Type B pancreatic cell (in vitro differentiated cells): ENCODE results near the gene CCRL2. TPM values are rescaled to one million over a fixed set of nuclear protein-coding genes. Genes with fewer than 3 reads are reported as not detected.

Source experiments
- DNase-seq: peaks from one replicate; pipeline ENCODE4 v3.0.0; 2021; ENCODE audit warnings: mixed read lengths; ENCODE audit not compliant: unreplicated experiment; ENCODE audit errors: extremely low spot score
- H3K27ac Mint-ChIP-seq: 2 replicates; pipeline ENCODE4 v1.8.0; 2021; ENCODE audit warnings: mild to moderate bottlenecking, mixed read lengths
- H3K27me3 Mint-ChIP-seq: 2 replicates; pipeline ENCODE4 v1.8.0; 2021; ENCODE audit warnings: mixed read lengths
- H3K36me3 Mint-ChIP-seq: 2 replicates; pipeline ENCODE4 v1.8.0; 2021; ENCODE audit warnings: mixed read lengths
- H3K4me1 Mint-ChIP-seq: one replicate; pipeline ENCODE4 v1.8.0; 2021; ENCODE audit warnings: mixed read lengths; ENCODE audit not compliant: unreplicated experiment
- H3K4me3 Mint-ChIP-seq: 2 replicates; pipeline ENCODE4 v1.8.0; 2021; ENCODE audit warnings: mild to moderate bottlenecking, mixed read lengths
- H3K9me3 Mint-ChIP-seq: 2 replicates; pipeline ENCODE4 v1.8.0; 2021; ENCODE audit warnings: mixed read lengths
- CTCF ChIP-seq: fragments of 200-600 bp; sonication (generic); conservative IDR thresholded peaks from 2 replicates; pipeline ENCODE4 v1.5.0; 2021; ENCODE audit warnings: antibody characterized with exemption, mild to moderate bottlenecking
- total RNA-seq: library from RNA; stranded (reverse); gene quantifications from 2 replicates; pipeline ENCODE4 v1.2.1, GENCODE V29; 2021; ENCODE audit warnings: low replicate concordance

The CCRL2 gene
- total RNA-seq, 1 donor from 2014 or later: 0.34 TPM

- Mint-ChIP-seq H3K9me3 (peaks cover 6% of the 10 kb centered on the region), H3K4me1 (no peaks in the 10 kb centered on the region), H3K4me3 (no peak overlapping the region), H3K36me3 (no peaks in the 10 kb centered on the region), H3K27me3 (peaks cover 13% of the 10 kb centered on the region), H3K27ac (no peak overlapping the region)
- DNase-seq: no peak
- TF ChIP-seq CTCF: no peak
Measured at GRCh38 chr3:46393011-46393410, 14.0 kb upstream of the CCRL2 start.

DNA sequence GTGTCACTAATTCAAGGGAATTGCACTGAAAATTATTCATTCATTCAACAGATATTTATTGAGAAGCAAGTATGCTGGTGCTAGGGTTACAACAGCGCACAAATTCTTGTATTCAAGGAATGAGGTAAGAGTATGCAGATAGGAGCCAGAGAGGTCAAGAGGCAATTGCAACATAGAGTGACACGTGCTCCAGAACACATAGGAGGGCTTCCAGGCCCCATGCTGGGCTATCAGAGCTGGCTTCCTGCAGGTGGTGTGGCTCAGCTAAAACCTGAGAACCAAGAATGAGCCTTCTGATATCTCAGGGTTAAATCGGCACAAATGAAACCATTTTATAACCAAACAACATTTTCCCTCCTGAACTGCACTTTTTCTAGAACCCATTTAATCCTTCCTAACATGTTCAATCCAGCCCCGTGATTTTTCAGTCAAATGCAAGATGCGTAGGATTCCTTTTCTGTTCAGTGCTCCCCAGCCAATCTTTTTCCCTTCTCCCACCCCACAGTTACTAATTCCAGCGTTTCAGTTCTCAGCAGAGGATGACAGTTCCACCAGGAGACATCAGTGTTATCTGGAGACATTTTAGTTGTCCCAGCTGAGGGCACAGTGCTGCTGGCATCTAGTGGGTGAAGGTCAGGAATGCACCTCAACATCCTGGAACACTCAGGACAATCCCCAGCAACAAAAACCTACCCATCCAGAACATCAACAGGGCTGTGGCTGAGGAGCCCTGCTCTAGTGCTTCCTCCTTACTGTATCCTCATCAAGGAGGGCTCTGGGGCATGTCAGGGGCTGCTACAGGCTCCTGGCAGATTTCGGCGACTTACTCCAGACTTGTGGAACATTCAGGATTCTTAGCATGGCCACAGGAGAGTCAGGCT, 13.3 kb upstream of the CCRL2 start:
- no peak for TF ChIP-seq CTCF
- Mint-ChIP-seq H3K9me3 (peaks cover 6% of the 10 kb centered on the region), H3K4me1 (no peaks in the 10 kb centered on the region), H3K36me3 (no peaks in the 10 kb centered on the region), H3K27me3 (peaks cover 13% of the 10 kb centered on the region), H3K27ac (no peak overlapping the region), H3K4me3 (no peak overlapping the region)
- DNase-seq: no peak

- no peak overlapping the region for H3K4me3 Mint-ChIP-seq
- DNase-seq: no peak
- H3K36me3 Mint-ChIP-seq: no peaks in the 10 kb centered on the region
- H3K4me1 Mint-ChIP-seq: no peaks in the 10 kb centered on the region
- H3K9me3 Mint-ChIP-seq: peaks cover 6% of the 10 kb centered on the region
- no peak overlapping the region for H3K27ac Mint-ChIP-seq
- peaks cover 13% of the 10 kb centered on the region for H3K27me3 Mint-ChIP-seq
- TF ChIP-seq CTCF: no peak
Measured at GRCh38 chr3:46395210-46395661, 11.8 kb upstream of the CCRL2 start.

DNA sequence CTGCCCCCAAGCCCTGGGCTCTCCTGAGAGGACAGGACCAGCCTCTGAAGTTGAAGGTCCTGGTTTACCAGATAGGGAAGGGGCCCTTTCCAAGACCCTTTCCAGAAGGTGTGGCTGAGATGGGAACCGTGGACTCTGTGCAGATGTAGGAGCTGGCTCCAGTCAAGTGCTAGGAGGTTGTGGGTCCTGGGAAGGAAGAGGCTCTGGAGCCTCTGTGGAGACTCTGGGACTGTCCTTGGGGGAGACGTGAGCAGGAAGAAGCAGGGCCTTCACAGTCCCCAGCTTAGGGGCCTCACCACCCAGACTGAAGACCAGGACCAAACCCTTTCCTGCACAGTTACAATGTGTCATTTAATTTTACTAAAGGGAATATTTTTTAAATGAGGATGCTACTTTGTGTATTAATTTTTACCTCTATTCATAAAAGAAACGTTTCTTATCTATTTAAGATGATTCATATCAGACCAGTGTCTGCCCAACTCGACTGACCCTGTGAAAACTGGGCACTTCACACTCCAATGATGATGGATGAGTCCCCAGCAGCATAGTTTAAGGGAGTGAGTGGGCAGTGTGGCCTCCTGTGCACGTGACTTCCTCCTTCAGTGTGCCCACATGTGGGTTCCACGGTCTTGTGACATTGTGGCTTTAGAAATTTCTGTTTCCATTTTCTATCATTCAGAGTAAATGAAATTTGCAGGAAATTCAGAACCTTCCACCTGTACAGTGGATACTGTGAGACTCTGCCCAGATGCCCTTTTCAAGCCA, 11.1 kb upstream of the CCRL2 start:
- Mint-ChIP-seq H3K36me3 (no peaks in the 10 kb centered on the region), H3K9me3 (peaks cover 6% of the 10 kb centered on the region)

DNA sequence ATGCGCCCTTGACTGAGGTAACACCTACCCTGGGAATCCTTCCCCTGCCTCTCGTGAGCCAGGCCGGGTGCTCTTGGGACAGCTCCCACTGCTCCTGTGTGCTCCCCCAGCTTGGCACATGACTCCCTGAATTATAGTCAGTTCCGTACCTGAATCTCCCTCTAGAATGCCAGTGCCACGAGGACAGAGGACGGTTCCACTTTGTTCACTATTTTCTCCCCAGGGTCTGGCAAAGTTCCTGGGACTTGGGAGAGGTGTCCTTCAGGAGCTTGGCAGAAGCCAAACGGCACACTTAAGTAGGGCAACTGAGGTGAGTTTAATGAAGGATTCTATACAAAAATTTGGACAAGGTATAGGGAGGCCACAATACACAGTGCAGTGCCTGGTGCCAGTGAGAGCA, 9.9 kb upstream of the CCRL2 start:
- no peak for TF ChIP-seq CTCF
- no peak for DNase-seq
- peaks cover 13% of the 10 kb centered on the region for H3K27me3 Mint-ChIP-seq
- peaks cover 6% of the 10 kb centered on the region for H3K9me3 Mint-ChIP-seq
- H3K27ac Mint-ChIP-seq: no peak overlapping the region
- no peak overlapping the region for H3K4me3 Mint-ChIP-seq
- no peaks in the 10 kb centered on the region for H3K36me3 Mint-ChIP-seq
- no peaks in the 10 kb centered on the region for H3K4me1 Mint-ChIP-seq

More for the DNA sequence above, 11.1 kb upstream of the CCRL2 start:
- Mint-ChIP-seq H3K27me3 (peaks cover 13% of the 10 kb centered on the region), H3K4me3 (no peak overlapping the region), H3K4me1 (no peaks in the 10 kb centered on the region), H3K27ac (no peak overlapping the region)
- DNase-seq: no peak
- TF ChIP-seq CTCF: no peak
